ENCODE results near the gene TSEN2.
"Not testable (repeated sequence)": the region's sequence is repeated elsewhere in the genome, so short reads cannot be mapped to it uniquely, and the experiment has no call there.

Gene TSEN2

DNA sequence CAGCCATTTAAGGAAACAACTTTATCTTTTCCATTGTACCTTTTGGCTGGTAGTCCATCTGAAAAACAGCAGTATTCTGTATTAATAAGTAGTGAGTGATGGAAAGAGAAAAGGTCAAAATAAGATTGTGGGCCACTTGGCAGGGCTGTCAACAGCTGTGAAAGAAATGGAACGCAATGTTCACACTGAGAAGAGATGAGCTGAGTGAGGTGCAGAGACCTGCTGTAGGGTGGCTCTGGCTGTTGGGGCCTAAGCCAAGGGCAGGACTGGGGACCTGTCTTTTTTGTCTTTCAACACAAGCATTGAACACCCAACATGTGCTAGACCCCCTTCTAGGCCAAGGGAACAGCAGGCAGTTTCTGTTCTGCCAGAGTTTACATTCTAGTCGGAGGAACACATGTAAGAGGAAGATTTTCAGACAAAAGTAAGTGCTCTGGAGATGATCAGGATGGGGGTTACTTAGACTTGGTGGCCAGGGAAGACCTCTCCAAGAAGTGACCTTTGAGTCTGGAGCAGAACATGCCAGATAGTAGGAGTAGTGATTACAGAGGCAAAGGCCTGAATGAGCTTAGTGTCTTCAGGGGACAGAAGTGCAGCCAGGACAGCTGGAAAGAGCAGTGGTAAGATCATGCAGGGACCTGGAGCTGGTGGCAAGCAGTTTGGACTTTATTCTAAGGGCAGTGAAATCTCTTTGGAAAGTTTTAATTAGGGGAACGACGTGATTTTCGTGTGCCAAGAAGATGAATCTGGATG lies 29.6 kb downstream of the TSEN2 start:
- H3K27ac ChIP-seq (ENCODE audit: low read length) = no peak overlapping the region
- H3K27me3 ChIP-seq (ENCODE audit: insufficient read depth, low read length) = no peaks in the 10 kb centered on the region
- peaks cover 39% of the 10 kb centered on the region; the same call in 1 of the 2 replicates for H3K36me3 ChIP-seq (ENCODE audit: insufficient read depth, low read depth, low read length)
- H3K4me1 ChIP-seq (ENCODE audit: insufficient read depth, low read length) = no peaks in the 10 kb centered on the region
- H3K9me3 ChIP-seq (ENCODE audit: insufficient read depth, low read depth, low read length) = no peaks in the 10 kb centered on the region
- H3K9ac ChIP-seq (ENCODE audit: low read depth, low read length) = no peak overlapping the region
- H3K4me3 ChIP-seq (ENCODE audit: low read length) = no peak overlapping the region

DNA sequence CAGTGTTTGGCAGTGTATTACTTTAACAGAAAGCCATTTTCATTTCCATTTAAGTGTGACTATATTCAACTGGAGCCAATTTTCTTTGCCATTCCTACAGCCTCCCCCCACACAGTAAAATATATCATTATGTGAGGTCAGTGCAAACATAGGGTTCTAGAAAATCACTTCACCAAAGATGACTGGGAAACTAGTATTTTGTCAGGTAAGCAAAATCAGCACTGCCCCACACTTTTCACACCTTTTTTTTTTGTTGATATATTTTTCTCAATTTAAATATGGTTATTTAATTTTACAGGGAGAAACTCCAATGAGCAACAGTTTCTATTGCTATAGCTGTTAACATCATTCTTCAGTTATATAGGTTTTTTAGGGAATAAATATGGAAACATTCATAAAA lies 31.4 kb downstream of the TSEN2 start:
- H3K9me3 ChIP-seq (ENCODE audit: insufficient read depth, low read depth, low read length) = no peaks in the 10 kb centered on the region
- H3K4me1 ChIP-seq (ENCODE audit: insufficient read depth, low read length) = no peaks in the 10 kb centered on the region
- H3K27me3 ChIP-seq (ENCODE audit: insufficient read depth, low read length) = no peaks in the 10 kb centered on the region
- H3K9ac ChIP-seq (ENCODE audit: low read depth, low read length) = no peak overlapping the region
- H3K4me3 ChIP-seq (ENCODE audit: low read length) = no peak overlapping the region
- no peak overlapping the region for H3K27ac ChIP-seq (ENCODE audit: low read length)
- peaks cover 28% of the 10 kb centered on the region; the same call in 1 of the 2 replicates for H3K36me3 ChIP-seq (ENCODE audit: insufficient read depth, low read depth, low read length)

DNA sequence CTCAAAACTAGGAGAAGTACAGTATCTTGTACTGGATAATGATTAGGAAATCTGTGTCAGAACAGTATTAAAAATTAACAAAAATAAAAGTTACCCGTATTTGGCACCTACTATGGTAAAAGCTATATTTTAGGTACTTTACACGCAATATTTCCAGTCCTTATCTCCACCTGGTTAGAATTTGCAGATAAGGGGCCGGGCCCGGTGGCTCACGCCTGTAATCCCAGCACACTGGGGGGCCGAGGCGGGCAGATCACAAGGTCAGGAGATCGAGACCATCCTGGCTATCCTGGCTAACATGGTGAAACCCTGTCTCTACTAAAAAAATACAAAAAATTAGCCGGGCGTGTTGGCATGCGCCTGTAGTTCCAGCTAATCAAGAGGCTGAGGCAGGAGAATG lies 32.6 kb downstream of the TSEN2 start:
- Histone ChIP-seq H3K4me3 (ENCODE audit: low read length) (no peak overlapping the region), H3K9ac (ENCODE audit: low read depth, low read length) (no peak overlapping the region), H3K4me1 (ENCODE audit: insufficient read depth, low read length) (no peaks in the 10 kb centered on the region), H3K27me3 (ENCODE audit: insufficient read depth, low read length) (no peaks in the 10 kb centered on the region), H3K36me3 (ENCODE audit: insufficient read depth, low read depth, low read length) (peaks cover 32% of the 10 kb centered on the region), H3K9me3 (ENCODE audit: insufficient read depth, low read depth, low read length) (no peaks in the 10 kb centered on the region), H3K27ac (ENCODE audit: low read length) (no peak overlapping the region)

DNA sequence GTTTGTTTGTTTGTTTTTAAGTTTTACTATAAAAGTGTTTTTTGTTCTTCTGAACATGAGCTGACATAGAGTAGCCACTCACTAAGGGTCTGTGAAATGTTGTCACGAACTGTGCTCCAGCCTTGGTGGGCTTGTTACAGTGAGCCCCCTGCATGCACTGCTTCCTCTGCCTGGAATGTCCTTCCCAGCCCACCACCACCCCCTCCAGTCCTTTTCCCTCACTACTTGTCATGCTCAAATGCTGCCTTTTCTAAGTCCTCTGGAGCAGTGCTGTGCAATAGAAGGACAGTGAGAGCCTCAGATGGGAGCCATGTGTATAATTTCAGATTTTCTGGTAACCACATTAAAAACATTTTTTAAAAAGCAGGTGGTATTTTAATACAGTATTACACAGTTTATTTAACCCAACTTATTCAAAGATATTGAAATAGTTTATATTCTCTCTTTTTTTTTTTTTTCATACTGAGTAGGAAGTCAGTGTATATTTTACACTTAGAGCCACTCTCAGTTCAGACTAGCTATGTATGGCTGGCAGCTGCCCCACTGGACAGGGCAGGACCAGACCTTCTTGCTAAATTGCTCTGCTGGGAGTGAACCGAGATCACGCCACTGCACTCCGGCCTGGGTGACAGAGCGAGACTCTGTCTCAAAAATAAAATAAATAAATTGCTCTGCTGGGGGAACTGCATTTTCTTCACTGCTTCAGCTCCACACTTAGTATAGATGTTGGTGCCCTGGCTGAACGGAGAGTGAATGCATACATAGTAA lies 34.2 kb downstream of the TSEN2 start:
- Histone ChIP-seq H3K4me1 (ENCODE audit: insufficient read depth, low read length) (no peaks in the 10 kb centered on the region), H3K4me3 (ENCODE audit: low read length) (no peak overlapping the region), H3K36me3 (ENCODE audit: insufficient read depth, low read depth, low read length) (peaks cover 45% of the 10 kb centered on the region), H3K9me3 (ENCODE audit: insufficient read depth, low read depth, low read length) (no peaks in the 10 kb centered on the region), H3K9ac (ENCODE audit: low read depth, low read length) (no peak overlapping the region), H3K27ac (ENCODE audit: low read length) (no peak overlapping the region), H3K27me3 (ENCODE audit: insufficient read depth, low read length) (no peaks in the 10 kb centered on the region)

DNA sequence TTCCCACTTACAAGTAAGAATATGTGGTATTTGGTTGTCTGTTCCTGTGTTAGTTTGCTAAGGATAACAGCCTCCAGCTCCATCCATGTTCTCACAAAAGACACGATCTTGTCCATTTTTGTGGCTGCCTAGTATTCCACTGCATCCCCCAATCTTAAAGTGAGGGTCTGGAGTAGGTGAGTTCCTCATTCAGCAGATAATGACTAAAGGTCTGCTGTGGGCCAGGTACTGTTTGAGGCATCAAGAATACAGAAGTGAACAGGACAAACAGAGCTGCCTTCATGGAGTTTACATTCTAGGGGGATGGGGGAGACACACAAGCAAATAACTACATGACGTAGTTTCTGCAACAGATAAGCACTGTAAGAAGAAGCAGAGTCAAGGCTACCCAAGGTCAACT lies 36.7 kb downstream of the TSEN2 start:
- Histone ChIP-seq H3K9ac (ENCODE audit: low read depth, low read length) (no peak overlapping the region), H3K4me3 (ENCODE audit: low read length) (no peak overlapping the region), H3K9me3 (ENCODE audit: insufficient read depth, low read depth, low read length) (no peaks in the 10 kb centered on the region), H3K36me3 (ENCODE audit: insufficient read depth, low read depth, low read length) (peaks cover 41% of the 10 kb centered on the region), H3K27ac (ENCODE audit: low read length) (no peak overlapping the region), H3K4me1 (ENCODE audit: insufficient read depth, low read length) (no peaks in the 10 kb centered on the region), H3K27me3 (ENCODE audit: insufficient read depth, low read length) (no peaks in the 10 kb centered on the region)

DNA sequence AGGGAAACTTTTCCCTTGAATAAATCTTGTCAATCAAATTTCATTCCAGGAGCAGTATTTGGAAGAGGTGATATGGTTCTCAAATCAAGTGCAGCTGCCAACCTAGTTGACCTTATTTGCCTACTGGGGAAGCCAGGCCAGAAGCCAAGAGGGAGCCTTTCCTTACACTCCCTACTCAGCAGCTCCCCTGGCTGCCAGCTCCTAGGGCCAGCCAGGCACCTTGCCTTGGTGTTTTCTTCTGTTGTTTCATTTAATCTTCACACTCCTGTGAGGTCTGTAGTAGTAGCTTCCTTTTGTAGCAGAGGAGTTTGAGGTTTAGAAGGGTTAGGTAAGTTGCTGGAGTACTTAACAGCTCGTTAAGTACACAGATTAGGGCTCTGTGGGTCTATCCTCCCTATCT lies 38.4 kb downstream of the TSEN2 start:
- Histone ChIP-seq H3K27me3 (ENCODE audit: insufficient read depth, low read length) (no peaks in the 10 kb centered on the region), H3K4me1 (ENCODE audit: insufficient read depth, low read length) (no peaks in the 10 kb centered on the region), H3K4me3 (ENCODE audit: low read length) (no peak overlapping the region), H3K9me3 (ENCODE audit: insufficient read depth, low read depth, low read length) (no peaks in the 10 kb centered on the region), H3K9ac (ENCODE audit: low read depth, low read length) (no peak overlapping the region), H3K27ac (ENCODE audit: low read length) (no peak overlapping the region), H3K36me3 (ENCODE audit: insufficient read depth, low read depth, low read length) (peaks cover 57% of the 10 kb centered on the region)

DNA sequence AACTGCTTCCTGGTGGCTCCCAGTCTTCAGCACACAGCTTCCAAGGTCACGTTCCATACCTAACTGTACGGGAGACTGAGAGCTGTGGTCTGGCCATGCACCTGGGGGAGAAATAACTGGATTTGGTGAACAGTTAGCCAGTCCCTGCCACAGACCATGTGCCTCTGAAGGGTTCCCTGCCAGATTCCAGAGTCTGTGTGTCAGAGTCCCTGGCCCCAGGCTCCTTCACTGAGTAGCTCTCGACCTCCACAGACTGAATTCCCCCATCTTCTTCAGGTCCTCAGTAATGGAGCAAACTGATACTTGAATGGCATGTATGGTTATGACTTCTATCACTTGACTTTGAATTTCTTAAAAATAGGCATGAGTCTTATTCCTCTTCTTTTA lies 43.5 kb downstream of the TSEN2 start:
- no peaks in the 10 kb centered on the region for H3K4me1 ChIP-seq (ENCODE audit: insufficient read depth, low read length)
- no peak overlapping the region for H3K4me3 ChIP-seq (ENCODE audit: low read length)
- peaks cover 76% of the 10 kb centered on the region for H3K36me3 ChIP-seq (ENCODE audit: insufficient read depth, low read depth, low read length)
- no peak overlapping the region for H3K9ac ChIP-seq (ENCODE audit: low read depth, low read length)
- no peaks in the 10 kb centered on the region for H3K27me3 ChIP-seq (ENCODE audit: insufficient read depth, low read length)
- H3K9me3 ChIP-seq (ENCODE audit: insufficient read depth, low read depth, low read length) = no peaks in the 10 kb centered on the region
- no peak overlapping the region for H3K27ac ChIP-seq (ENCODE audit: low read length)

DNA sequence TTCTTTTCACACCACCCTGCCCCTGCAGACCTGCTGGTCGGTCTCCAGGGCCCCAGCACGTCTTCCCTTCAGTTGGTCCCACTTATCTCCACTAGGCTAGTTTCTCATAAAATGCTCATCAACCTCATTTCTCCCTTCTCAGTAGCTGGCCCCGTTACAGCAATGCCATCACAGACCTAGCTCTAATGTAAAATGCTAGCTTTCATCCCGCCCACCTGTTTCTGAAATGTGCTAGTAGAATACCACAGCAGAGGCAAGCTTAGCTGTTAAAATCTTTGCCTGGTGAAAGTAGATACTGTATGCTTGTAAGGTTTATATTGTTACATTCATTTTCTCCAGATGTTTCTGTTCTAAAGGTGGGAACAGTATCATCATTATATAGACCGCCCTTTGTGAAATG lies 47.9 kb downstream of the TSEN2 start:
- Histone ChIP-seq H3K4me1 (ENCODE audit: insufficient read depth, low read length) (no peaks in the 10 kb centered on the region), H3K27me3 (ENCODE audit: insufficient read depth, low read length) (no peaks in the 10 kb centered on the region), H3K9me3 (ENCODE audit: insufficient read depth, low read depth, low read length) (no peaks in the 10 kb centered on the region), H3K36me3 (ENCODE audit: insufficient read depth, low read depth, low read length) (peaks cover 55% of the 10 kb centered on the region), H3K4me3 (ENCODE audit: low read length) (no peak overlapping the region), H3K9ac (ENCODE audit: low read depth, low read length) (no peak overlapping the region), H3K27ac (ENCODE audit: low read length) (no peak overlapping the region)

DNA sequence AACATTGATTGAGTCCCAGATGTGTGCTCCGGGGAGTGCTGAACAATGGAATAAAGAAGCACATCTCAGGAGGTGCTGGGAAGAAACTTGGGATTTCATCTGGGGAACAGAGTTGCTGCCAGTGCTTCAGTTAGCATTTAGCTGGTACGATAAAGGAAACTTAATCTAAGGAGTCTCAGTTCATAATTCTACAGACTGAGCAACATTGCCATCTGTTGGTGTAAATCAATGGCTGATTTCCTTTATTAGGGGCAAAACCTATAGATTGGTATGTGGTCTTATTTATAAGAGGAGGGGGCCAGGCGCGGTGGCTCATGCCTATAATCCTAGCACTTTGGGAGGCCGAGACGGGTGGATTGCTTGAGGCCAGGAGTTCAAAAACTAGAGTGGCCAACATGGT lies 52.1 kb downstream of the TSEN2 start:
- Histone ChIP-seq H3K9ac (ENCODE audit: low read depth, low read length) (no peak overlapping the region), H3K9me3 (ENCODE audit: insufficient read depth, low read depth, low read length) (no peaks in the 10 kb centered on the region), H3K4me1 (ENCODE audit: insufficient read depth, low read length) (0 out of 2 replicates have a peak, but pooled peaks cover 3% of the 10 kb centered on the region), H3K27me3 (ENCODE audit: insufficient read depth, low read length) (no peaks in the 10 kb centered on the region), H3K27ac (ENCODE audit: low read length) (no peak overlapping the region), H3K36me3 (ENCODE audit: insufficient read depth, low read depth, low read length) (peaks cover 31% of the 10 kb centered on the region), H3K4me3 (ENCODE audit: low read length) (no peak overlapping the region)

DNA sequence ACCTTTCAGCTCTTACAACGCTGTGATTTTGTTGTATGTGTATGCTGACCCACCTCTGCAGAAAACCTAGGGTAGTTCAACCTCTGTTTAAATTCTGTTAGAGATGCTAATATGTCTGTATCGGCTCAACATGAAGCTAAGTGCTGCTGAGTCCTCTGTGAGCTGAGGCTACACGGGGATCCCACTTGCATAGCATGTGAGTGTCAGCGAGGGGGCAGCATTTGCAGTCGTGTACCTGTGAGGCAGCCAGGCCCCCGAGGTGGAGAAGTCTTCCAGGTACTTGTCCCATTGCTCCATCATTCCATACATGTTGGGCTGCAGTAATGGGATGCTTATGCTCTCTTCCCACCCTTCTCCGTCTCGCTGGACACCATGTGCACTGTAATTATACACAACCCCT lies 57.3 kb downstream of the TSEN2 start:
- Histone ChIP-seq H3K27me3 (ENCODE audit: insufficient read depth, low read length) (no peaks in the 10 kb centered on the region), H3K27ac (ENCODE audit: low read length) (no peak overlapping the region), H3K36me3 (ENCODE audit: insufficient read depth, low read depth, low read length) (peaks cover 8% of the 10 kb centered on the region; the same call in 1 of the 2 replicates)

DNA sequence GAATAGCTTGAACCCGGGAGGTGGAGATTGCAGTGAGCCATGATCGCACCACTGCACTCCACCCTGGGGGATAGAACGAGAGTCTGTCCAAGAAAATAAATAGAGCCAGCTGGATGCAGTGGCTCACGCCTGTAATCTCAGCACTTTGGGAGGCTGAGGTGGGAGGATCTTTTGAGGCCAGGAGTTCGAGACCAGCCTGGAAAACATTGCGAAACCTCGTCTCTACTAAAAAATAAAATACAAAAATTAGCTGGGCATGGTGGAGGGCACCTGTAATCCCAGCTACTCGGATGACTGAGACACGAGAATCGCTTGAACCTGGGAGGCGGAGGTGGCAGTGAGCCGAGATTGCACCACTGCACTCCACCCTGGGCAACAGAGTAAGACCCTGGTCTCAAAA lies 59.2 kb downstream of the TSEN2 start:
- not testable (repeated sequence) for H3K27ac ChIP-seq (ENCODE audit: low read length); H3K9me3 ChIP-seq (ENCODE audit: insufficient read depth, low read depth, low read length); H3K4me3 ChIP-seq (ENCODE audit: low read length); H3K36me3 ChIP-seq (ENCODE audit: insufficient read depth, low read depth, low read length); H3K27me3 ChIP-seq (ENCODE audit: insufficient read depth, low read length); H3K9ac ChIP-seq (ENCODE audit: low read depth, low read length)
- H3K4me1 ChIP-seq (ENCODE audit: insufficient read depth, low read length) = peaks cover 11% of the 10 kb centered on the region; the same call in 1 of the 2 replicates

More for the DNA sequence above, 57.3 kb downstream of the TSEN2 start:
- no peak overlapping the region for H3K4me3 ChIP-seq (ENCODE audit: low read length)
- H3K4me1 ChIP-seq (ENCODE audit: insufficient read depth, low read length) = peaks cover 13% of the 10 kb centered on the region; the same call in 1 of the 2 replicates
- H3K9ac ChIP-seq (ENCODE audit: low read depth, low read length) = no peak overlapping the region
- no peaks in the 10 kb centered on the region for H3K9me3 ChIP-seq (ENCODE audit: insufficient read depth, low read depth, low read length)

Data from iPS-20b (cell line).